Endothelial cell (in vitro differentiated cells): ENCODE results near the gene CAPZB. TPM values are rescaled to one million over a fixed set of nuclear protein-coding genes. Genes with fewer than 3 reads are reported as not detected.

Experiments used
- DNase-seq: peaks from one replicate; pipeline ENCODE4 v3.0.0; 2021; ENCODE audit warnings: low spot score
- H3K27ac Mint-ChIP-seq: one replicate; pipeline ENCODE4 v1.8.0; 2021; ENCODE audit warnings: mixed read lengths, inconsistent platforms; ENCODE audit not compliant: unreplicated experiment
- H3K27me3 Mint-ChIP-seq: one replicate; pipeline ENCODE4 v1.8.0; 2021; ENCODE audit warnings: mild to moderate bottlenecking, moderate library complexity, mixed read lengths, inconsistent platforms; ENCODE audit not compliant: unreplicated experiment
- H3K36me3 Mint-ChIP-seq: one replicate; pipeline ENCODE4 v1.8.0; 2021; ENCODE audit warnings: mild to moderate bottlenecking, low read depth, mixed read lengths, inconsistent platforms; ENCODE audit not compliant: unreplicated experiment
- H3K4me1 Mint-ChIP-seq: one replicate; pipeline ENCODE4 v1.8.0; 2021; ENCODE audit warnings: mild to moderate bottlenecking, mixed read lengths, inconsistent platforms; ENCODE audit not compliant: unreplicated experiment
- H3K4me3 Mint-ChIP-seq: one replicate; pipeline ENCODE4 v1.8.0; 2021; ENCODE audit warnings: mild to moderate bottlenecking, mixed read lengths, inconsistent platforms; ENCODE audit not compliant: unreplicated experiment
- H3K9me3 Mint-ChIP-seq: one replicate; pipeline ENCODE4 v1.8.0; 2021; ENCODE audit warnings: mixed read lengths, inconsistent platforms; ENCODE audit not compliant: unreplicated experiment
- CTCF ChIP-seq: fragments of 200-600 bp; sonication (generic); IDR thresholded peaks from one replicate; pipeline ENCODE4 v1.5.0; 2021; ENCODE audit warnings: antibody characterized with exemption; ENCODE audit not compliant: unreplicated experiment
- total RNA-seq: library from RNA; stranded (reverse); fragmentation: NEBNext Ultra II Directional; extraction: Animal tissue kit (Norgen Biotek cat#: 25700); gene quantifications from one replicate; pipeline ENCODE4 v1.2.1, GENCODE V29; 2021; ENCODE audit not compliant: unreplicated experiment

CAPZB gene
- total RNA-seq, 1 donor from 2014 or later: 414 TPM

- no peak for TF ChIP-seq CTCF
- no peaks in the 10 kb centered on the region for H3K9me3 Mint-ChIP-seq
- H3K36me3 Mint-ChIP-seq: peaks cover 19% of the 10 kb centered on the region
- no peak overlapping the region for H3K4me3 Mint-ChIP-seq
- H3K4me1 Mint-ChIP-seq: no peaks in the 10 kb centered on the region
- peaks cover 4% of the 10 kb centered on the region for H3K27me3 Mint-ChIP-seq
- H3K27ac Mint-ChIP-seq: no peak overlapping the region
- no peak for DNase-seq
Measured at GRCh38 chr1:19371226-19372135, 113.9 kb downstream of the CAPZB start.

GRCh38 chr1:19370453-19371170 is 114.7 kb downstream of the CAPZB start:
- Mint-ChIP-seq H3K27me3 (peaks cover 5% of the 10 kb centered on the region), H3K4me3 (no peak overlapping the region), H3K36me3 (peaks cover 15% of the 10 kb centered on the region), H3K27ac (peak overlapping the region; percentile 52), H3K4me1 (no peaks in the 10 kb centered on the region), H3K9me3 (no peaks in the 10 kb centered on the region)
- DNase-seq: no peak
- no peak for TF ChIP-seq CTCF

GRCh38 chr1:19369396-19370090 is 115.8 kb downstream of the CAPZB start:
- Mint-ChIP-seq H3K27me3 (peaks cover 6% of the 10 kb centered on the region), H3K27ac (no peak overlapping the region), H3K4me3 (no peak overlapping the region), H3K4me1 (no peaks in the 10 kb centered on the region), H3K36me3 (peaks cover 9% of the 10 kb centered on the region), H3K9me3 (no peaks in the 10 kb centered on the region)
- no peak for DNase-seq
- no peak for TF ChIP-seq CTCF

- Mint-ChIP-seq H3K9me3 (no peaks in the 10 kb centered on the region), H3K27ac (no peak overlapping the region), H3K4me1 (no peaks in the 10 kb centered on the region), H3K36me3 (peaks cover 11% of the 10 kb centered on the region), H3K4me3 (no peak overlapping the region), H3K27me3 (peaks cover 6% of the 10 kb centered on the region)
- TF ChIP-seq CTCF: no peak
- no peak for DNase-seq
Measured at GRCh38 chr1:19368964-19369363, 116.4 kb downstream of the CAPZB start.
